H9 (cell line): ENCODE data around the gene ZSWIM3. TPM values are rescaled to one million over a fixed set of nuclear protein-coding genes. Genes with fewer than 3 reads are reported as not detected.

ENCODE experiments used
- DNase-seq: peaks from one replicate; pipeline ENCODE4 v3.0.0-alpha.2; 2017
- H2AFZ ChIP-seq: one replicate; pipeline ENCODE4 v1.6.1; 2013; ENCODE audit warnings: mild to moderate bottlenecking, low read length, control low read depth, moderate library complexity
- H2AK5ac ChIP-seq: 2 replicates; pipeline ENCODE4 v1.6.1; 2013; ENCODE audit warnings: low read length, control low read depth, mixed read lengths; ENCODE audit not compliant: insufficient read length
- H2BK120ac ChIP-seq: one replicate; pipeline ENCODE4 v1.6.1; 2013; ENCODE audit warnings: low read depth, mild to moderate bottlenecking, low read length, control low read depth, inconsistent platforms; ENCODE audit not compliant: poor library complexity, severe bottlenecking
- H2BK12ac ChIP-seq: 2 replicates; pipeline ENCODE4 v1.6.1; 2013; ENCODE audit warnings: low read length, control low read depth, mixed read lengths, low read depth; ENCODE audit not compliant: insufficient read length
- H2BK15ac ChIP-seq: 2 replicates; pipeline ENCODE4 v1.6.1; 2013; ENCODE audit warnings: low read depth, low read length, control low read depth
- H2BK20ac ChIP-seq: one replicate; pipeline ENCODE4 v1.6.1; 2013; ENCODE audit warnings: low read depth, mild to moderate bottlenecking, low read length, control low read depth, inconsistent platforms; ENCODE audit not compliant: poor library complexity, severe bottlenecking
- H2BK5ac ChIP-seq: 2 replicates; pipeline ENCODE4 v1.6.1; 2013; ENCODE audit warnings: low read length, control low read depth, mixed read lengths; ENCODE audit not compliant: insufficient read length
- H3K14ac ChIP-seq: 2 replicates; pipeline ENCODE4 v1.6.1; 2013; ENCODE audit warnings: low read length, control low read depth; ENCODE audit not compliant: insufficient read depth
- H3K18ac ChIP-seq: 2 replicates; pipeline ENCODE4 v1.6.1; 2013; ENCODE audit warnings: low read depth, mild to moderate bottlenecking, mixed read lengths, low read length, control low read depth; ENCODE audit not compliant: insufficient read length
- H3K23ac ChIP-seq: 2 replicates; pipeline ENCODE4 v1.6.1; 2013; ENCODE audit warnings: low read length, control low read depth, mixed read lengths, low read depth; ENCODE audit not compliant: insufficient read length
- H3K23me2 ChIP-seq: 2 replicates; pipeline ENCODE4 v1.6.1; 2013; ENCODE audit warnings: low read depth, mild to moderate bottlenecking, mixed read lengths, low read length, control low read depth; ENCODE audit not compliant: insufficient read length, poor library complexity, severe bottlenecking
- H3K27ac ChIP-seq: 2 replicates; pipeline ENCODE4 v1.5.1; 2013; ENCODE audit warnings: low read length, control low read depth, mixed read lengths, low read depth; ENCODE audit not compliant: insufficient read length
- H3K27me3 ChIP-seq: 2 replicates; pipeline ENCODE4 v1.6.1; 2013; ENCODE audit warnings: low read length, control low read depth, inconsistent platforms; ENCODE audit not compliant: insufficient read depth
- H3K4ac ChIP-seq: 2 replicates; pipeline ENCODE4 v1.6.1; 2013; ENCODE audit warnings: low read depth, mild to moderate bottlenecking, control low read depth, inconsistent platforms, low read length, moderate library complexity
- H3K4me1 ChIP-seq: 2 replicates; pipeline ENCODE4 v1.6.1; 2013; ENCODE audit warnings: low read length, control low read depth, inconsistent platforms; ENCODE audit not compliant: insufficient read depth
- H3K4me2 ChIP-seq: 2 replicates; pipeline ENCODE4 v1.6.1; 2013; ENCODE audit warnings: low read length, control low read depth, mixed read lengths; ENCODE audit not compliant: insufficient read length, insufficient read depth
- H3K56ac ChIP-seq: 2 replicates; pipeline ENCODE4 v1.6.1; 2013; ENCODE audit warnings: low read depth, mild to moderate bottlenecking, mixed read lengths, low read length, control low read depth; ENCODE audit not compliant: insufficient read length
- H3K79me1 ChIP-seq: 2 replicates; pipeline ENCODE4 v1.6.1; 2013; ENCODE audit warnings: low read depth, mild to moderate bottlenecking, moderate library complexity, low read length, control low read depth, inconsistent platforms; ENCODE audit not compliant: insufficient read depth, poor library complexity, severe bottlenecking
- H3K79me2 ChIP-seq: 2 replicates; pipeline ENCODE4 v1.6.1; 2013; ENCODE audit warnings: low read length, control low read depth, inconsistent platforms; ENCODE audit not compliant: insufficient read depth
- H3K9ac ChIP-seq: 2 replicates; pipeline ENCODE4 v1.6.1; 2013; ENCODE audit warnings: low read length, control low read depth, mixed read lengths; ENCODE audit not compliant: insufficient read length; ENCODE audit errors: extremely low read depth
- H3K9me3 ChIP-seq: one replicate; pipeline ENCODE4 v1.6.1; 2013; ENCODE audit warnings: low read depth, low read length, inconsistent platforms; ENCODE audit not compliant: control insufficient read depth
- H3T11ph ChIP-seq: one replicate; pipeline ENCODE4 v1.6.1; 2013; ENCODE audit warnings: mild to moderate bottlenecking, low read length, control low read depth, inconsistent platforms
- H4K20me1 ChIP-seq: one replicate; pipeline ENCODE4 v1.6.1; 2013; ENCODE audit not compliant: control insufficient read depth, insufficient read length, insufficient read depth
- H4K5ac ChIP-seq: 2 replicates; pipeline ENCODE4 v1.6.1; 2013; ENCODE audit warnings: low read depth, mild to moderate bottlenecking, mixed read lengths, low read length, control low read depth; ENCODE audit not compliant: insufficient read length
- H4K8ac ChIP-seq: replicated peaks from 2 replicates; pipeline ENCODE4 v1.6.1; 2013; ENCODE audit warnings: low read length, control low read depth, mixed read lengths, low read depth; ENCODE audit not compliant: insufficient read length
- H4K91ac ChIP-seq: 2 replicates; pipeline ENCODE4 v1.6.1; 2013; ENCODE audit warnings: low read depth, mild to moderate bottlenecking, moderate library complexity, mixed read lengths, low read length, control low read depth; ENCODE audit not compliant: insufficient read length
- H3K27ac Mint-ChIP-seq, 3 experiments: 2 replicates in 2 of 3; 3 replicates in 1 of 3; pipeline ENCODE4 v1.8.0; 2020 to 2021; ENCODE audit warnings: mixed read lengths in 3 of 3, mild to moderate bottlenecking in 1 of 3, moderate library complexity in 1 of 3
- H3K27me3 Mint-ChIP-seq: 2 replicates; pipeline ENCODE4 v1.8.0; 2021; ENCODE audit warnings: low read depth, mild to moderate bottlenecking, moderate library complexity, mixed read lengths
- H3K36me3 Mint-ChIP-seq, 3 experiments: 2 replicates in 2 of 3; 3 replicates in 1 of 3; pipeline ENCODE4 v1.8.0; 2020 to 2021; ENCODE audit warnings: low read depth in 3 of 3, mixed read lengths in 3 of 3; ENCODE audit not compliant: insufficient read depth in 1 of 3
- H3K4me1 Mint-ChIP-seq, 2 experiments: 2 replicates each; pipeline ENCODE4 v1.8.0; 2020; ENCODE audit warnings: mixed read lengths in 2 of 2
- H3K4me3 Mint-ChIP-seq, 2 experiments: 2 replicates in 1 of 2; 3 replicates in 1 of 2; pipeline ENCODE4 v1.8.0; 2020 to 2021; ENCODE audit warnings: mild to moderate bottlenecking in 2 of 2, mixed read lengths in 2 of 2, moderate library complexity in 1 of 2
- H3K9me3 Mint-ChIP-seq, 2 experiments: 2 replicates in 1 of 2; 3 replicates in 1 of 2; pipeline ENCODE4 v1.8.0; 2020; ENCODE audit warnings: mild to moderate bottlenecking in 2 of 2, mixed read lengths in 2 of 2, moderate library complexity in 1 of 2
- WGBS: extraction: QIAGEN DNeasy Blood & Tissue Kit; methylation state at CpG from one replicate; pipeline ENCODE4 v1.1.7; 2013; ENCODE audit warnings: missing lambda C conversion rate, low lambda C conversion rate, mixed read lengths; ENCODE audit not compliant: insufficient read length; ENCODE audit errors: extremely low coverage; 5-methylcytosine and 5-hydroxymethylcytosine counted together
- total RNA-seq: library from RNA; stranded (reverse); gene quantifications from 2 replicates; pipeline ENCODE4 v1.2.1, GENCODE V29; 2021
- TF ChIP-seq, protein P1 (sequence below): fragments of 200-600 bp; sonication (generic); conservative IDR thresholded peaks from 3 replicates; pipeline ENCODE4 v1.8.0; 2021; ENCODE audit warnings: antibody characterized with exemption, mild to moderate bottlenecking

Gene ZSWIM3
- total RNA-seq, 1 experiment from 2014 or later = 8.0 TPM

DNA sequence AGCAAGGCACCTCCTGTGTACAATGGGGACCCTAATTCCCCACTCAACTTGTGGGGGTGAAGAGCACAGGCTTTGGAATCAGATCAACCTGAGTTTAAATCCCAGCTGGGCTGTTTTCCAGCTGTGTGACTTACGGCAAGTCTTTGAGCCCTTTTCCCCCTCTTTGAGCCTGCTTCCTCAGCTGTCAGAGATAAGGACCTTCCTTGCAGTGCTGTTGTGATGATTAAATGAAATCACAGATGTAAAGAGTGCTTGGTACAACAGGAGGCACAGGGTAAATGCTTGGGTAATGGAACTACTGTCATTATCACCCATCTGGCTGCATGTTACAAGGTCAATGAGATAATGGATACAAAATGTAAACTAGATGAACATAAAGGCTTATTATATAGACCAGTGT is 20.6 kb upstream of the ZSWIM3 start:
- no peak overlapping the region for H3K4me2 ChIP-seq
- peaks cover 22 to 23% of the 10 kb centered on the region in 2 experiments for H3K4me1 Mint-ChIP-seq

More for the DNA sequence above, 20.6 kb upstream of the ZSWIM3 start:
- H3K4me3 Mint-ChIP-seq = no peak overlapping the region
- H3K27ac Mint-ChIP-seq = no peak overlapping the region
- H4K8ac ChIP-seq = no peak overlapping the region
- H2BK5ac ChIP-seq = no peak overlapping the region
- H3K27ac ChIP-seq = no peak overlapping the region
- H4K20me1 ChIP-seq = no peaks in the 10 kb centered on the region
- H3K23me2 ChIP-seq = peaks cover 12% of the 10 kb centered on the region
- H3K23ac ChIP-seq = no peak overlapping the region
- H3K9ac ChIP-seq = no peak overlapping the region
- no peaks in the 10 kb centered on the region for H3K27me3 Mint-ChIP-seq
- H2BK15ac ChIP-seq = no peak overlapping the region
- no peaks in the 10 kb centered on the region for H3K9me3 ChIP-seq
- H3K36me3 Mint-ChIP-seq = peaks cover 2 to 37% (median 33%) of the 10 kb centered on the region in 3 experiments; a peak in 6 of 7 replicates
- H2BK120ac ChIP-seq = no peak overlapping the region
- no peak for DNase-seq
- no peaks in the 10 kb centered on the region for H3K79me2 ChIP-seq
- H3K9me3 Mint-ChIP-seq = no peaks in the 10 kb centered on the region
- no peaks in the 10 kb centered on the region for H3K27me3 ChIP-seq
- no peak overlapping the region for H3K18ac ChIP-seq
- WGBS = no CpG with 5 or more reads among the region's 1 CpG
- no peak overlapping the region for H3T11ph ChIP-seq
- no peak overlapping the region for H3K4ac ChIP-seq
- no peak overlapping the region for H2AFZ ChIP-seq
- H2AK5ac ChIP-seq = no peak overlapping the region
- no peak overlapping the region for H2BK12ac ChIP-seq
- H2BK20ac ChIP-seq = no peak overlapping the region
- no peak overlapping the region for H4K5ac ChIP-seq
- H3K56ac ChIP-seq = no peak overlapping the region
- peaks cover 4% of the 10 kb centered on the region; the same call in 1 of the 2 replicates for H3K4me1 ChIP-seq
- no peak overlapping the region for H4K91ac ChIP-seq
- TF ChIP-seq, protein P1, sequence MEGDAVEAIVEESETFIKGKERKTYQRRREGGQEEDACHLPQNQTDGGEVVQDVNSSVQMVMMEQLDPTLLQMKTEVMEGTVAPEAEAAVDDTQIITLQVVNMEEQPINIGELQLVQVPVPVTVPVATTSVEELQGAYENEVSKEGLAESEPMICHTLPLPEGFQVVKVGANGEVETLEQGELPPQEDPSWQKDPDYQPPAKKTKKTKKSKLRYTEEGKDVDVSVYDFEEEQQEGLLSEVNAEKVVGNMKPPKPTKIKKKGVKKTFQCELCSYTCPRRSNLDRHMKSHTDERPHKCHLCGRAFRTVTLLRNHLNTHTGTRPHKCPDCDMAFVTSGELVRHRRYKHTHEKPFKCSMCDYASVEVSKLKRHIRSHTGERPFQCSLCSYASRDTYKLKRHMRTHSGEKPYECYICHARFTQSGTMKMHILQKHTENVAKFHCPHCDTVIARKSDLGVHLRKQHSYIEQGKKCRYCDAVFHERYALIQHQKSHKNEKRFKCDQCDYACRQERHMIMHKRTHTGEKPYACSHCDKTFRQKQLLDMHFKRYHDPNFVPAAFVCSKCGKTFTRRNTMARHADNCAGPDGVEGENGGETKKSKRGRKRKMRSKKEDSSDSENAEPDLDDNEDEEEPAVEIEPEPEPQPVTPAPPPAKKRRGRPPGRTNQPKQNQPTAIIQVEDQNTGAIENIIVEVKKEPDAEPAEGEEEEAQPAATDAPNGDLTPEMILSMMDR = no peak
- peaks cover 5% of the 10 kb centered on the region for H3K79me1 ChIP-seq
- no peak overlapping the region for H3K14ac ChIP-seq
